ENCODE measurements around the gene RAD50.

DNA sequence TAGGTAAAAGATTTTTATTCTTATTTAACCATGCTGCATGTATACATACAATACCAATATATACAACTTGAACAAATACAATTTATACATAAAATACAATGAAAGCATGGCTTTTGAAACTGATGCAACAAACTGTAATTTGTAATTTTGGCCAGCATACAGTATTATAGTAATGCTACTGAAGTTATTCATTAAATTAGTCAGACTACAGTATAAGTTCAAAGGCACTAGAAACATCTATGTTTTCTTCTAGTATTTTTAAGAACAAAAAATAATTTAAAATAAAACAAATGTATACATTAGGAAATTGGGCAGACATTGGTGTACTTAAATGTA is 135.8 kb downstream of the RAD50 start:
- TF ChIP-seq ZNF565 (CRISPR knock-in tag; conservative IDR thresholded peaks at IDR 0.05; ENCODE audit: low read depth) = no peak
- TF ChIP-seq, protein P1, sequence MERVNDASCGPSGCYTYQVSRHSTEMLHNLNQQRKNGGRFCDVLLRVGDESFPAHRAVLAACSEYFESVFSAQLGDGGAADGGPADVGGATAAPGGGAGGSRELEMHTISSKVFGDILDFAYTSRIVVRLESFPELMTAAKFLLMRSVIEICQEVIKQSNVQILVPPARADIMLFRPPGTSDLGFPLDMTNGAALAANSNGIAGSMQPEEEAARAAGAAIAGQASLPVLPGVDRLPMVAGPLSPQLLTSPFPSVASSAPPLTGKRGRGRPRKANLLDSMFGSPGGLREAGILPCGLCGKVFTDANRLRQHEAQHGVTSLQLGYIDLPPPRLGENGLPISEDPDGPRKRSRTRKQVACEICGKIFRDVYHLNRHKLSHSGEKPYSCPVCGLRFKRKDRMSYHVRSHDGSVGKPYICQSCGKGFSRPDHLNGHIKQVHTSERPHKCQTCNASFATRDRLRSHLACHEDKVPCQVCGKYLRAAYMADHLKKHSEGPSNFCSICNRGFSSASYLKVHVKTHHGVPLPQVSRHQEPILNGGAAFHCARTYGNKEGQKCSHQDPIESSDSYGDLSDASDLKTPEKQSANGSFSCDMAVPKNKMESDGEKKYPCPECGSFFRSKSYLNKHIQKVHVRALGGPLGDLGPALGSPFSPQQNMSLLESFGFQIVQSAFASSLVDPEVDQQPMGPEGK (CRISPR knock-in tag; IDR thresholded peaks at IDR 0.05; ENCODE audit: borderline replicate concordance) = no peak

All from SK-N-SH treated with all-trans-retinoic acid at 6 μM for 48 hours (cell line).